GM18499 (cell line): Measurements from ENCODE around the gene PRKN.

ENCODE experiments used
- ATAC-seq: cut with Tn5 transposase; IDR thresholded peaks from one replicate; pipeline ENCODE4 v1.9.1; 2021; ENCODE audit warnings: moderate number of reproducible peaks; ENCODE audit not compliant: insufficient read depth, unreplicated experiment

Gene PRKN

DNA sequence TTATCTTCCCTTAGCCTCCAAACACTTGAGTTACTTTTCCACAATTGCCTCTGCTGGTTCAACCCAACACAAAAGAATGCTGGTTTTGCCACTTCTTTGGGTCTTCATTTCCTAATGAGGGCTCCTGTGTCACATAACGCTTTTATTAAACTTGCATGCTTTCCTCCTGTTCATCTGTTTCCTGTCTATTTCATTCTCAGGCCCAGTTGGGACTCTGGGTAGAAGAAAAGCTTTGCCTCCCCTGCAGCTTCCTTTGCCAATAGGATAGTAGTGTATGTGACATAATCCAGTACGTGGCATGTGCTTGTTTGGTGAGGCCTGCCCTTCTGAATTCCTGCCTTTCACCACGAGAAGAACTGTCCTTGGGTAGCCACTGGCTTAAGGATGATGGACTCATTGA lies 924.4 kb downstream of the PRKN start:
- no peak for ATAC-seq

DNA sequence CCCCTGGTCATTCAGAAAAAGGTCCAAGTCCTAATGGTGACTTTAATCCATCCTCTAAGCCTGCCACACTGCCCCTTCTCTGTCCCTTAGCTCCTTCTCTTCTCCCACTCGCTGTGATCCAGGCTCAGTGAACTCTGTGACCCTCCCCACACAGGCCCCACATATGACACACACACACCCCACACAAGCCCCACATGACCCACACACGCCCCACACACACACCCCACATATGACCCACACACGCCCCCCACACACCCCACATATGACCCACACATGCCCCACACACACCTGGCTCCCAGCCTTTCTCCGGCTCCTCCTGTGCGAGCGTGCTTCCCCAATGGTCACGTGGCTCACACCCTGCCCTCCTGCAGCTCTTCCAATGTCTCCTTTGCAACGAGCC lies 925.3 kb downstream of the PRKN start:
- ATAC-seq = no peak

DNA sequence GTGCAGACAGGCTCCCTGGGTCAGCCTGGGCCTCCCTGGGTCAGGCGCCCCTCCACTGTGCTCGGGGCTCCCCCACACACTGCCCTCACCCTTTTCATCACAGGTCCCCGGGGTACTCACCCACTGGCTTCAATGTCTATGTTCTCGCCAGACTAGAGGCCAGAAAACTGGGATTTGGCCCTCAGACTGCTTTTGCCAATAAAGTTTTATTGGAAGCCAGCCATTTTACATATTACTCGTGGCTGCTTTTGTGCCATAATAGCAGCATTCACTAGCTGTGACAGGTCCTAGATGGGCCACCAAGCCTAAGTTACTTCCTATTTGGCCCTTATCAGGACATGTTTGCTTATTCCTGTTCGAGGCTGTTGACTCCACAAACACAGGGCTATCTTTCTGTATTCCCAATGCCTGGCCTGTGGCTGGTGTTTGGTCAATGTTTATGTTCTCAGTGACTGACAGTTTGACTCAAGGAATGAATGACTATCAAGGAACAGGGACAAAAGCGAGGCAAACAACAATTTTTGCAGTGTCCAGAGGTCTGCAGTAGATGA lies 928.6 kb downstream of the PRKN start:
- ATAC-seq = no peak

DNA sequence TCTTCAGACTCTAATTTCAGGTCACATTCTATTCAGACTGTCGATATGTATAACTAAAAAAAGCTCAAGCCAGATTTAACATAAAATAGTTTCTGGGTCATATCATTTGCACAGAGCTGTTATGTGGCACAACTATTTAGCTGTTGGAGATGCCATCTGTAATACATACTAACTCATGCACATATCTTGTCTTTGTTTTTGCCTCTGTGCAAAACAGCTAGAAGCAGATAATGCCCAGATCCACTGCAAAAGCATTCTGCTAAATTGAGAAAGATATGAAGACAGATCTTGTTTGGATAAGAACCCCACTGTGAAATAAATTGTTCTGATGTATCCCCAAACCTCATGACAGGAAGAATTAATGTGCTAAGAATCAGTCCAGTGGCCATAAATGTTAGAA lies 930.9 kb downstream of the PRKN start:
- ATAC-seq = no peak

DNA sequence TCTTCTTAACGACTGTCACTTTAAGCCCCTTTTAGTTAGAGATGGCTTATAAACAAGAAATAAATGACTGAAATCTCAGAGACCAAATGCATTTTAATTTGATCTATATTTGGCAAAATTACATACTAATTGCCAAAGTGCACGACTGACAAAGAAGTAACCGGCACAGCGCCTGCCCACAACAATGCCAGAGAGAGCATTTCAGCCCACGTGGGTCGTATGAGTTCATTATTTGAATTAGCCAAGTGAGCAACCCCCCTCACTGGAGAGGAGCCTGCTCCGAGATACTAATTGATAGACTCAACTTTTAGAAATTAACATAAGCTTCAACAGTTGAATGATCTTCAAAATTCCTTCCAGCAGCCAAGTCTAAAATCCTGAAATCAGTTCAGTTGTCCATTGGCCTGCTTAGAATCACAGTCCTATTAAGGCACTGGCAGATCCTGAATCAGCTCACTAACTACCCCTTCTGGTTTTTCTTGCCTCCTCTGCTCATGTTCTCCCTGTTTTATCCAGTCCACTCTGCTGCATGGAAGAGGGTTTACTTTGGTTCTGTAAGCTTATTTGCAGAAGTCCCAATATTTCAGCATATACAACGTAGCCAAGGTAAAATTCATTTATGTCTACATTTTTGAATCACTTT lies 934.6 kb downstream of the PRKN start:
- ATAC-seq = no peak

DNA sequence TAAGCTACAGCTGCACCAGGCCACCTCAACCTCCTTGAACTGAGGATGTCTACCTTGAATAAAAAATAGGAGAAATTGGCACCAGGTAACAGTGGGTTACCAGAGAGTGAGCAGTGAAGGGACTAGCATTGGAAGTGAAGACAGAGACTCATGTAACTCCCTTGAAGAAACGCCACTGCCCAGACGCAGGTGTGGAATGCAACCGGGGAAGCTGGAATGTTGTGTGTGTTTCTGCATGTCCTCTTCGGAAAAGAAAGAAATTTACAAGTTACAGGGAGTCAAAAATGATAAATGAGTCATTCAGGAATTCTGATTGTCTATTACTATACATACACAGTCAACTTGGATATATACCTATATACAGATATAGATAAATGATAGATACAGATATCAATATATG lies 939.0 kb downstream of the PRKN start:
- ATAC-seq = no peak

DNA sequence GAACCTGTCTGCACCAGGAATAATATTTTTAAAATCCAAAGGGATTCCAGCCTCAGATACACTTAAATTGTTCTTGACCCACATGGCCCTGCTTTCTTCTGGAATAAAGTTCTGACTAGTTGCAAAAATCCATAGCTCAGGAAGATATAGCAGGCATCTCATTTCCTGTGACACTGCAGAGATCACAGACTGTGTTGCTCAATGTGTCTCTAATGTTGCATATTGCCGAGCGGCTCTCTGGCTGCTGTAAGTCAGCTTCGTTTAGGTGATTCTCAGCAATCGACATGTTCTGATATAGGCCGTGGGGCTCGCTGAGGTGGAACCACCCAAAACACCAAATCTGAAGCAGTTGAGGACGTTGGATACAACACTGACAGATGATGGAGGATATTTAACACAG lies 955.4 kb downstream of the PRKN start:
- no peak for ATAC-seq

DNA sequence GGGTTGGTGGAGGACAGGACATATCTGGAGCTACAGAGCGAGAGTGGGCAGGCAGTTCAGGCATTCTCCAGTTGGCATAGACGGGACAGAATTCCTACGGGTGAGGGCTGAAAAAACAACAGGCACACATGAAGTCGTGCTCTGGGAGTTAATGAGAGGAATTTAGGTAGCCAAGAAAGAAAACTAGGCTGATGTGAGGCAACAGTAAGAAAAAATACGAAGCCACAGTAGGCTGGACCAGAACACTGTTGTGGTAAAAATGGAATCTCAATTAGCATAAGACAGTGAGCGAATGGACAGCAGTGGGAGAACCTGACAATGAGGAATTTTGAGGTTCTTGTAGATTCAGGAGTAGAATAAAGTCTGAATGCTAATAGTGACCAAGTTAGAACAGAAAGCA lies 965.6 kb downstream of the PRKN start:
- ATAC-seq = no peak

DNA sequence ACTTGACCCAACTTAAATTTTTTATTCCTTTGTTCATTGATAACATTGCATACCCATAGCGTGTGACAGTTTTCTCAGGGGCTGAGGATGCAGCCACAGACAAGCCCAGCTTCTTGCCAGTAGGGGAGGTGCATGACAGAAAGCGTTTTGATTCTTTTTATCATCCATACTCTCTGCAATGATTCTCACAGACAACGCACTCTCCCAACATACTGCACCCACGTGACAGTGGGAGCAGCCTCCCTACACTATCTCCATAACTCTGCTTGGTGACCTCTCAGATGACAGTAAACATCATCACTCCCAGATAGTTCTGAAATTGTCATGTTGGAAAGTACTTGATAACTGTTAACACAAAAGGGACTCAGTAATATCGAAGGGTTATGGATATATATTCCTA lies 972.5 kb downstream of the PRKN start:
- ATAC-seq = no peak

DNA sequence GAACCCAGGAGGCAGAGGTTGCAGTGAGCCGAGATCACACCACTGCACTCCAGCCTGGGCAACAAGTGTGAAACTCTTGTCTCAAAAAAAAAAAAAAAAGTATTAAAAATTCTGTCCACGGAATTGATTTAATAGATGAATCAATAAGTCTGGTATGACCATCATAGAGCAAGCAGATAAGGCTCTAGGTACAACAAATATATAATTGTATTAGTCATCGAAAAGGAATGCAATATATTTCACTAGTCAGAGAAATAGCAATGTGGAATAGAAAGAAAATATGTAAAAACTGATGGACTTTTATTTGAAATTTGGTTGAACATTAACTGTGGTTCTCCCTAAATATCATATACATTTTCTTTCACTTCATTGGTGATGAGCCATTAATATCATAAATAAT lies 976.9 kb downstream of the PRKN start:
- no peak for ATAC-seq

DNA sequence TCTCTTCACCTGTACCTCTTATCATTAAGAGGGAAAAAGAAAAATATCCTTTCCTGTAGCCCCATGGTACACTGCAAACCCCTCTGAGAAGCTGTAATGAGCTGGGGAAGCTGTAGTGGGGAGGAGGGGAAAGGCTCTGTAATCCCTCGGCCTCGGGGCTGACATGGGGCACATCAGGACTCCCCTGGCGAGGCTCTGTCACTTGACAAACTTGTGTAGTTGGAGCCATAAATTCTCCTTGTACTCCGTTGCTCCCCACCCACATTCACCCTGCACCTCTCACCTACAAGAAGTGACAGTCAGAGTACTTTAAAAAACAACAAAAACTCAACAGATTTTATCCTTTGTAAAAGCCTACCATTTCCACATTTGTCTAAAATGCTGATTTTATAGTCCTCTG lies 978.0 kb downstream of the PRKN start:
- ATAC-seq = no peak

DNA sequence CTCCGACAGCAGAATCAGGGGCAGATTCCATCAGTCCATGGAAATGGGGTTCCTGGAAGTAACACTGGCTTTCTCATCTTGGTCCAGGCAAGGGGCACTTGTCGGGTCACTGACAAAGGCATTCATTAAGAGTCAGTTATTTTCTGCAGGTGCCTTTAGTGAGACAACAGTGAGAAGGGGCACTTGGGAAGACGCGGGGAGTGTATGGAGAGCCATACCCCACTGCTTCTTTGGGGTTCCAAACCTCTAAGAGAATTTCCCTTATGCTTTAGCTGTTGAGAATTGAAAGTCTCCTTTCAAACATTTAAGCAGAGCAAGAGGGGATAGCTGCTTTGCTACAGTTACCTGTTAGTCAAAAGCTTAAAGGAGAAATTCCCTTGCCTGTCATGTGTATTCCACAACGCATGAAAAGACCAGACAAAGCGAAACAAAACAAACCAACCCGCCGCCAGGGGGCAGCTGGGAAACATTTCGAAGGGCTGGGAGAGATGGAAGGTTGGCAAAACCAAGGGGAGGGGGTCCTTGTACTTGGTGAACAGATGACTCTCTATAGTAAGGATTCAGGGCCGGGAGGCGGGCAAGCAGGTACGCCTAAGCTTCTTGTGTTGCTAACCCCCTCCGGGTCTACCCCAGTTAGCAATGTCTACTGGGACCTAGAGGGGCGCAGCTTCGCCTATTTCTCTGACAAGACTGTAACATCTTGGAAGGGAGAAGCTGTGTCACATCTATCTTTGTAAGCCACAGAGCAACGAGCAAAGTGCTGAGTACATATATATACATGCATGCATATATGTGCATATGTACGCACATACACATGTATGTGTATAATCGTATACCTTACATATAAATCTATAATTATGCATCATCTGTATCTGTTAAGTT lies 978.8 kb downstream of the PRKN start:
- no peak for ATAC-seq

DNA sequence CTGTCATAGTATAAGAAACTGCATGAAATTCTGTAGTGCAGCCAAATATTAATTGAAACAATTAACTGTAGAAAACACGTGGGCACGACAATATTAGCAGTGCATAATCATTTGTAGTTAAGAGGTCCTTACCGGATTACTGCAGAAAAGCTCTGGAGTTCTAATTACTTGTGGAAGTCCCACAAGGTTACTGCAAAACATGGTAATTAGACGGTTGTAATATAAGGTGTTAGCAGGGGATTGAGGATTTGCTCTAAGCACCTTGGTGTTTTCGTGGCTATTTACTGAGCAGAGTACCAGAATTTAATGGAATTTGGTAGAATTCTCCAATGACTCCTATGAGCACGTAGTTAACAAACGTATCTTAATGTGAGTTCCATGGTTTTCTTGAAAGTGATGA lies 980.1 kb downstream of the PRKN start:
- ATAC-seq = no peak

DNA sequence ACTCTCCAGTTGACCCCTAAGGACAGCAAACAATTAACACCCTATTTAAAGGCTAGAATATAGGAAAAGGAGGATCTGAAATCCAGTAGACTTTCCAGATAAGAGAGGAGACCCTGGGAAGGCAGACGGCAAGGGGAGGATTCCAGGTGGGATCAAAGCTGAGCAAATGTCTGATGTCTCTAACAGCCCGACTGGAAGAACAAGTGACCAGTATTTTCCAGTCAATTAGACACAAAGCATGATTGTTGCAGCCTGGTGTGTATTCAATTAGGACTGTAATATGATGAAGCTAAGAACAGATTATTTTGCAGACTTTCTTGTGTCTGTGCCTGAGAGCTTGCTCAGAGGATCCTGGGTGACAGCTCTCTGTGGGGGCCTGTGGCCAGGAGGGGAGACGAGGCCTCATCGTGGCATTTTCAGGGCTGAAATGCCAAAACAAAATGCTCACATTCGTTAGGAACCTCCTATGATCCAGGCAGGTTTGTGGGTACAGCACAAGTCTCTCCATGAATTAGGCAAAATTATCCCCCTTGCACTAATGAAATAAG lies 981.9 kb downstream of the PRKN start:
- no peak for ATAC-seq

DNA sequence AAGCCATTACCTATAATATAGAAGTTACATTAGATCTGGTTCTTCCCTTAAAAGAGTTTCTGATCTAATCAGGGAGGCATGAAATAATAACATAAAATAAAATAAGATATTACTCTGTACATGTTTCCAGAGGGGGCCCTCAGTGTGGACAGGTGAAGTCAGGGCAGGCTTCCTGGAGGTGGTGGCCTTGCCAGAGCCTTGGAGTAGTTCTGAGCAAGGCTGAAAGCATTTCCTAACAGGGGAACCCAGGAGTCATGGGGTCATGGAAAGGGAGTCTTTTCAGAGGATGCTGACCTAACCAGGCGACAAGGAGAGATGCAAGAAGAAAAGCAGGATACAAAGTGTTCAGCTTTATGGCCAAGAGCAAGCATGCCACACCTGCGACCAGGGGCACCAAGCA lies 982.4 kb downstream of the PRKN start:
- ATAC-seq = no peak

DNA sequence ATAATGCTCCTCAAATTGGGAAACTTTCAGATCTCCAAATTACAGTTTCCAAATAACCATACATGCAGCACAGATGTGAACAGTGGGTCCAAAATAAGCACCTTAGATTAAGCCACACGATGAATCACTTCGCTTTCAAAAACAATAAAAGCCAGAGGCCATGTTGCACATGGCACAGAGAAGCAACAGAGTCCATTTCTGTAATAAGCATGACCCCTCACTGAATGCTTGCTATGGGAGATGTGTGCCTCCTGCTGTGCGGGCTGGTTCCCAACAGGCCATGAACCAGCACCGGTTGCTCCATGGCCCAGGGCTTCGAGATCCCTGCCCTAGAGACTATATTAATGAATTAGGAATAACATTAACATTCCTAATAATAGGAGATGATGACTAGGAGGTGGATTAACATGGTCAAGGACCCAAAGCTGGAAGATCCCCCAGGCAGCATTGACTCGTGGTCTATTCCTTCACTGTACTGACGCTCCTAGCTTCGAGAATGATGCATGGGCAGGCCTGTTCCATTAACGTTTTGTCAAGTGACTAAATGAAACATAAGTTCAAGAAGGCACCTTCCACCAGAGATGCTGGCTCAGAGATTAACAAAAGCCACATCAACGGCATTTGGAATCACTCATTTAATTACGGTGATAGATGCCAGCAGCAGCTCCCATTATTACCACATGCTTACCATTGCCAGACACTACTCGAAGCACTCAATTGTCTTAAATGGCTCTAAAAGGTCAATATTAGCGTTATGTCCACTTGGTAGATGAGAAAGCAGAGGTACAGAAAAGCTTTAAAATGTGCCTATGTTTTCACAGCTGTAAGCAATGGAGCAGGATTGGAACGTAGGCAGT lies 983.1 kb downstream of the PRKN start:
- ATAC-seq = no peak

DNA sequence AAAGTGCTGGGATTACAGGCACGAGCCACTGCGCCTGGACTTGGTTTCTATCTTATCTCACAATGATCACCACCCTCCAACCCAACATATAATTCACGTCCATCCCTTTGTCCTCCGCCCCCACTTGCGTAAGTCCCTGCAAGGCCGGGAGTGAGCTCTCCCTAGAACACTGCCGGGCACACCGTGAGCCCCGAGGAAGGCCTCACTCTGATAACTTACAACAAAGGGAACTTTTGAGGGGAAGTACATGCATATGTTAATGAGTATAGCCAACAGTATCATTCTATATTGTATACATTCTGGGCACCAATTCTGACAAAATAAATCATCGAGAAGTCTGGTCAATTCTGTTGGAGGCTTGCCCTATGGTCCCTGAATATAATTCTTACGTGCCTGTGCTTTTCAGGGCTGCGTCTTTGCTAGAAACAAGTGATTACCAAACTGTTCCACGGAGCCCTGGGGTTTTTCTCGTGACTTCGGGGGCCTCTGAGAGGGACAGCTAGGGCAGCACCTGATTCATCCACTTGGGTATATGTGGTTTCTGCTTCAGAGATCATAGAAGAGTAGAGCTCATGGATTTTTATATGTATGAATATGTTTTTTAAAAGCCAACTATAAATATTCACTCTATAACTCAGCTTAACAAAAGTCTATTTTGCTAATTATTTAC lies 983.9 kb downstream of the PRKN start:
- no peak for ATAC-seq

DNA sequence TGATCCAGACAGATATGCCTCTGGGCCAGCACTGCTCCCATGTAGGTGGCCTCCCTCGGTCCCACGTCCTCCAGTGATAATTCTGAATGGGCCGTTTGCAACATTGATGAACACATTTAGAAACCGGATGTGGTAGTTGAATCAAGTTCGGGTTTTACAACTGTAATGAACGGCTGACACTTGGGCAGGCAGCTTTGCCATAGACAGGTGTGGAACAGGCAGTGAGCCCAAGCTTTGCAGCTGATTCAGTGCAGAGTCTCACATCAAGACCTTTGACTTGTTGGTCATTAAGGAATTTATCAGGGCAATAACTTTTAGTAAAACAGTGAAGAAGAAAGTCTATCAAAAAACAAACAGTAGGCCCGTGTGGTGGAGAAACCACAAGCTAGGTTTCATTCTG lies 987.1 kb downstream of the PRKN start:
- no peak for ATAC-seq

DNA sequence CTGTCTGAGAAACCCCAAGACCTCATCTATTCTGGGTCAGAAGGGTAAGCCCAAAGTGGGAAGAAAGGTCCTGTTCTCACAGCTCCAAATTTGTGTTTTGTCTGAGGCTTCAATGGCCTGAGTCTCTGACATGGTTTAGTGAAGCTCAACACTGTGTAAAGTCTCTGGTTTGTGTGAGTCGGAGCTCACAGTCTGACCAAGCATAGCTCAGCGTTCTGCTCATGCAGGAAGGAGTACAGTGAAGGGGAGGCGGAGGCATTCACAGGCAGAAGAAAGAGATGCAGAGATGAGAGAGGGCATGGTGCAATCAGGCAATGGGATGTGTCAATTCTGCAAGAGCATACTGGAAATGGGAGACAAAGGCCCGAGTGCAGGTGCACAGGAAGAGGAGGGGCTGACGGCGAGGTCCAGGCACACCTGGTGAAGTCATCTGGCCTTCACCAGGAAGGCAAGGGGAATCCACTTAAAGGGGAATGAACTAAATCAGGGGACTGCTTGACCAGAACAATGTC lies 990.7 kb downstream of the PRKN start:
- ATAC-seq = no peak

DNA sequence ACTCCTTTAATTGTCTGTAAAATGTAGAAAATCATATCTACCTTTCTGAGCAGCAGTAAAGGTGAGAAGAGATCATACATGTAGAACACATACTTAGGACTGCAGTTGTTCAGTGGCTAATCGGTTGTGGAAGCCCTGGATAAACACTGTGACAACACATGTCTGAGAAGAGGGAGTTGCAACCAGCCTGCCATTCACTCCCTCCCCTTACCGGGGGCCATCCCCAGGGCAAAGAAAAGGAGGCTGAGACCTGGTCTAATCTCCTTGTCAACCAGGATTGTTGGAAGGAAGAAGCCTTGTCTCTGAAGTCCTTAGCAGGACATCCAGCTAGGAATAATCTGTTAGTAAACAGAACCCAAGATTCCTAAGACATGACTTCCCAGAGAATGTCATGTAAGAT lies 991.2 kb downstream of the PRKN start:
- no peak for ATAC-seq
